NCI-H1092 treated with DMSO at 0.1 percent for 48 hours (cell line): Measurements from ENCODE around the gene INPP4B.
"Not testable (repeated sequence)": the region's sequence is repeated elsewhere in the genome, so short reads cannot be mapped to it uniquely, and the experiment has no call there.

ENCODE experiments used
- DNase-seq: peaks from one replicate; lab custom pipeline; 2025; lab: John Stamatoyannopoulos, UW

INPP4B gene

GRCh38 chr4:142068304-142068703, 777.8 kb downstream of the INPP4B start:
- not testable (repeated sequence) for DNase-seq

- not testable (repeated sequence) for DNase-seq
Measured at GRCh38 chr4:142066562-142066961, 779.5 kb downstream of the INPP4B start.

GRCh38 chr4:142065086-142065647, 780.9 kb downstream of the INPP4B start:
- DNase-seq: no peak

DNA sequence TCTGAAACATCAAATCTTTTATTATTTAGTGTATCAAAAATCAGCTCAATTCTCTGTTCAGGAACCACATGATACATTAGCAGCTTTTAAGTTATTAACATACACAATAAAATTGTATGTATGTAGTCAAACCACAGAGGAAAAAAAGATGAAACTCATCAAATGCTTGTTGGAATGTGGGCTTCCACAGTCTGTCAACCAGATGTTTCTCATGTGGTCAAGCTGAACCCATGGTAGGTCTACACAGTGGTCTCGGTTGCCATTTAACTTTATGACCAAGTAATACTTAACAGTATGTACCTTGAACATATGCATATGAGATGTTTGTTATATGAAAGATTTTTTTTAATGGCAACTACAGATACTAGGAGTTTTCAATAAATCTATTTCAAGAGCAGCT, 781.9 kb downstream of the INPP4B start:
- DNase-seq: no peak

DNA sequence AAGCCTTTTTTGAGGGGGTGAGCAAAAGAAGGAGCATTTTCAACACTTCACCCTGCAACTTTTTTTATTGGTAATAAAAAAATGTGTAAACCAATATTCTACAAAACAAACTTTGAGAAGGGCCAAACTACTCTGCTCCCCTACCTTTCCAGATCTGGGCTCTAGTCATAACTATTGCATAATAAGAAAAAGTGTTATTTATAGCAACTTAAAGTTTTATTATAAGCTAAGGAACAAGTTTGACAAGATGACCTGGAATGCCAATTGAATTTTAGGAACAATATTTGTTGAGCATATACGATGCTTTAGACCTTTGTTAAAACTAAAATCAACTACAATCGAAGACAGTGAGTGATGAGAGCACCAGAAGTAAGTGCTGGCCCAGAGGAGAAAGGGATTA, 800.1 kb downstream of the INPP4B start:
- DNase-seq: no peak

DNA sequence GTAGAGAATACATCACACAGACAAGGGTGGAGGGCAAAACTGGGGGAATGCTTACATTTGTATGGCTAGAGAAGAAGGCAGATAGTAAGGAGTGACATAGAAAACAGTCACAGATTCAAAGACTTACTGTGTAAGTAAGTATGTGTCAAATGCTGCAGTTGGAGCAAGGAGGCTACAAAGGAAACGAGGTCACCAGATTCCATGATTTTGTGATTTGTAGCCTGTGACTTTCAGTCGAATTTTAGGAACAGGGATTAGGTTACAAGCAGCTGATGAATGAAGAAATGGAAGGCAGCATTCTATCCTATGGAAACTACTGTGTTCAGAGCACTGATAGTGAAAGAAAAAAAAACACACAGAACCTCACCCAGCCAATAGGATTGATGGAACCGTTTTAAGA, 801.8 kb downstream of the INPP4B start:
- DNase-seq: no peak

DNA sequence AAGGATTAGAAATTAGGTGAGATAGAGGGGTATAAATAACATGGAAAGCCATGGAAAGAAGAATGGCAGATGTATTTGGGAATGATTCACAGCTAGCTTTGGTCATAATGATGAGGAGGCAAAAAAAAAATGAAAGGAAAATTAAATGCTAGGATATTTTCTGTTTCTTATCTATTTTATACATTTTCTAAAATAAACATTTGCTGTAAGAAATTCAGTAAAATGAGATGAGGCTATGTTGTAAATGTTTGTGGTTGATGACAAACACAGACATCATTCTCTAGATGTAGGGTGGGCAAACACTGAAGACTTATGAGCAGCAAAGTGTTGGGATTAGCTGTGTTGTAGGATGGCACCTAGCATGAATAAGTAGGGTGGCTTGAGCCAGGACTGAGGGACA, 802.6 kb downstream of the INPP4B start:
- no peak for DNase-seq

- DNase-seq: no peak
Measured at GRCh38 chr4:142041788-142042187, 804.3 kb downstream of the INPP4B start.

DNA sequence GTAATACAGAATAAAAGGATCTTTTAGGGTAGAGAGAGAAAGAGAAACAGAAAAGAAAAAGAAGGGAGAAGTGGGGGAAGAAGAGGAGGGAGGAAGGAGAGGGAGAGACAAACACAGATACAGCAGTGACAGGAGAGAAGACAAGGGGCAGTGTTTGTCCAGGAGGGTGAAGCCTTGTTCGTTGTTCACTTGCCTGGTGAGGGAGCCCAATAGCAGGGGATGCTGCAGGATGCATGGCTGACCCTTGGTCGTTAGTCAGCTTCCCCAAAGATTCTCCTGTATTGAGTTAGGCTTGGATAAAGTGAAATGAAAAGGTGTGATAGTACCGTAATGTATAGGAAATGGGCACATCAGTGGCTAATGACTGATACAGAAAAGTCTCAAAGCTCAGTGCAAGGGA, 806.1 kb downstream of the INPP4B start:
- DNase-seq: no peak

DNA sequence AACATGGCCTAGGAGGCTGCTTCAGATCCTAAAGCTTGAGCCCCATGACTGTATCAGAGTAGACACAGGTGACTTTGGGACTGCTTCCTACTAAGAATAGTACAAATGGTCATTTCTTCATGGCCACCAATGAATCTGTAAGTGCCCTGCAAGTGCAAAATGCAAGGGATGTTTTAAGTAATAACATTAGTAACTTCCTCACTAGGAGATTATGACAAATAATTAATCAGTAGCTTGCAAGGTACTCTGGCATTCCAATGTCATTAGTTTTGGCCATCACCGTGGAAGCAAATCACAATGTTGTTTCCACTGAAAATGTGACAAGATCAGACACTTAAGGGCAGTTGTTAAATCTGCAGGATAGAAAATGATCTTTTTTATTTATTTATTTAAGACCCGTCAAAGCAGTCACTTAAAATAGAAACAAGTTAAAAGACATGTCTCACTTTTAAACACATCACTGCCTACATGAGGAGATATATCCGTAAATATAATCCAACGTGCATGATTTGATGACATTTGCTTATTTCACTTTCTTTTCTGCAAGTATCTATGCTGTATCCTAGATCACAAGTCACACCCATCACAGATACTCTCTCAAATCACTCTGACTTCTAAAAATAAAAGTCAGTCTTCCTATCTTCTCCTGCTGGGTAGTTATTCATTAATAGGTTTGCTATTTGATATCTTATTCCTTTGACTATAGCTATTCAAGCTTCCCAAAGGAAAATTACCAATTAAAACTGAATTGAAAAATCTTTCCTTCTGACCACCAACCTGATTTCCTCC, 809.1 kb downstream of the INPP4B start:
- no peak for DNase-seq

GRCh38 chr4:142035566-142035965, 810.5 kb downstream of the INPP4B start:
- no peak for DNase-seq

- no peak for DNase-seq
Measured at GRCh38 chr4:142034101-142034500, 812.0 kb downstream of the INPP4B start.

DNA sequence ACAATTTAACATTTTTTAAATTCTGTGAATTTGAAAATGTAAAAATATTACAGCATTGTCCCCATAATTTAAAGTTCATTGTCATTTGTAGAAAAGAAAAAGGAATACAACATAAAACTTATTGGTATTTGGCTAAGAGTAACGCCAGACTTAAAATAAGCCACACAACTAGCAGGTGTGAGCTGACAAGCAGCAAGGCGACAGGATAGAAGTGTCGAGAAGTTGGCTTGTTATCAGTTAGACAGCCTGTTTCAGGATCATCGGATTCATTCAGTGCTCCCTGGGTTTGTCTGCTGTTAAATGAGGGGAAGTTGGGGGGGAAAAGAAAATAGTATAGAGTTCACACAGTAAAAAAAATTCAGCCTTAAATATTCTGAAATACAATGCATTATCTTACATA, 816.1 kb downstream of the INPP4B start:
- DNase-seq: no peak

DNA sequence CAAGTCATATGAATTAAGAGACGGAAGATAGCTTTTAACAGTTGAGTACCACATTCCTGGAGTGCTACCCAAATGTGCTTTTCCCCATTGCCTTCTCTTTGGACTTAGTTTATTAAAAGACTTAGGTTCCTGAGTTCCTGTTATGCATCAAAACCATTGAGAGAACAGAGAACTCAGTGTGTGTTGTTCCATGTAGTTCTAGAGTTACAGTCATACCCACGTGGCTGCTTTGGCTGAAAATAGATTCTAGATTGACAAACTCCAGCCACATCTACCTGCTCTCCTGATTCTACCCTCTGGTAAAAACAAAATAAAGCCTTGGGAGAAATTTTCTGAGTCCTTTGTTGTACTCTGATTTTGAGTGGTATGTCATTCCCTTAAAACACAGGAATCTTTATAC, 824.3 kb downstream of the INPP4B start:
- DNase-seq: no peak

DNA sequence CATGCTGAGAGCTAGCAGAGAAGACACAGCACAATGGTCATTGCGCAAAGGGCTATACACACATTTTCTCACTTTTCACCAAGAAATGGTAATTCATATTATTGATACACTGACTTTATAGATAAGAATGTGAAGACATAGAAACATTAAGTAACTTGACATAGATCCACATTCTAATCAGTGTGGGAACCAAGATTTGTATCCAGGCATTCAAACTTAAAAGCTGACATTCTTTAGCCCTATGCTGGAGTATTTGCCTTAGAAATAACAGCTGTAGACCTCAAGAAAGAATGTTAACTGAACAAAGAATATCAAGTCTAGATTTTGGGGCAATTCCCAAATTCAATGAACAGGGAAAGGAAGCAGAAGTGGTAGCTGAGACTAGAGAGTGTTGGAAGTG, 824.9 kb downstream of the INPP4B start:
- DNase-seq: no peak

GRCh38 chr4:142016031-142016430, 830.1 kb downstream of the INPP4B start:
- no peak for DNase-seq

DNA sequence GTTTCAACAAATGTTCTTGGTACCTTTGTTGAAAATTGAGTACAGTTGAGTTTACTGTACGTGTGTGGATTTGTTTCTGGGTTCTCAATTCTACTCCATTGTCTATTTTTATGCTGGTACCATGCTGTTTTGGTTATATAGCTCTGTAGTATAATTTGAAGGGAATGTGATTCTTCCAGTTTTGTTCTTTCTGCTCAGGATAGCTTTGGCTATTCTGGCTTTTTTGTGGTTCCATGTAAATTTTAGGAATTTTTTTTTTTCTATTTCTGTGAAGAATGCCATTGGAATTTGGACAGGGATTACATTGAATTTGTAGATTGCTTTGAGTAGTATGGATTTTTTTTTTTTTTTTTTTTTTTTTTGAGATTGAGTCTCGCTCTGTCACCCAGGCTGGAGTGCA, 836.4 kb downstream of the INPP4B start:
- DNase-seq: no peak

DNA sequence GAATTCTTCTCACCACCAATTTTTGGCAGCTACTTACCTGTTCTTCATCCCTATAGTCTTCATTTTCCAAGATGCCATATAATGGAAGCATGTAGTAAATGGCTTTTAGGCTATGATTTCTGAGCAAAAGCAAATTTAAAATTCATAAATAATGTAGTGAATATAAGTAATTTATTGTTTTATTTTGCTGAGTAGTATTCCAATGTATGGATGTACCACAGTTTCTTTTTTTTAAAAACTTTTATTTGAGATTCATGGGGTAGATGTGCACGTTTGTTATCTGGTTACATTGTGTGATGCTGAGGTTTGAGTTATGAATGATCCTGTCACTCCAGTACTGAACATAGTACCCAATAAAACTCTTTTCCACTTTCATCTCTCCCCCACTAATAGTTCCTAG, 840.6 kb downstream of the INPP4B start:
- no peak for DNase-seq

- DNase-seq: no peak
Measured at GRCh38 chr4:141999446-142000143, 846.5 kb downstream of the INPP4B start.

GRCh38 chr4:141995056-141995455, 851.0 kb downstream of the INPP4B start:
- no peak for DNase-seq

- no peak for DNase-seq
Measured at GRCh38 chr4:141977433-141977832, 868.7 kb downstream of the INPP4B start.
